Glomerular endothelial cell (primary cell): Measurements from ENCODE around the gene MRPS26. TPM values are rescaled to one million over a fixed set of nuclear protein-coding genes. Genes with fewer than 3 reads are reported as not detected.

Experiments
- total RNA-seq: library from RNA; depleted of rRNA; stranded (reverse); fragments of >200 nt; gene quantifications from 2 replicates; pipeline ENCODE4 v1.2.3, GENCODE V29; 2015

Gene MRPS26
- total RNA-seq, 1 donor from 2014 or later: 37.9 TPM

Other genes with a start within 250 kb of the MRPS26 start
- gene CPXM1, start 245.4 kb upstream of the MRPS26 start, total RNA-seq: 4.3 and 12.5 TPM in 2 replicates
- not detected in 2 replicates for gene C20orf141, start 231.1 kb upstream of the MRPS26 start, total RNA-seq
- gene TMEM239, start 229.7 kb upstream of the MRPS26 start, total RNA-seq: not detected in 2 replicates
- gene PCED1A, start 205.4 kb upstream of the MRPS26 start, total RNA-seq: 13.4 and 22.7 TPM in 2 replicates
- gene VPS16, start 205.3 kb upstream of the MRPS26 start, total RNA-seq: 32.8 and 36.6 TPM in 2 replicates
- gene PTPRA, start 172.6 kb upstream of the MRPS26 start, total RNA-seq: 46.9 and 62.0 TPM in 2 replicates
- gene GNRH2, start 2.4 kb upstream of the MRPS26 start, total RNA-seq: 0.48 TPM in 1 of 2 replicates, not detected in the other
- gene OXT, start 25.6 kb downstream of the MRPS26 start, total RNA-seq: not detected in 2 replicates
- not detected in 2 replicates for gene AVP, start 38.7 kb downstream of the MRPS26 start, total RNA-seq
- 15.7 and 16.2 TPM in 2 replicates for gene FASTKD5, start 113.8 kb downstream of the MRPS26 start, total RNA-seq
- 3.4 and 4.2 TPM in 2 replicates for gene UBOX5, start 113.8 kb downstream of the MRPS26 start, total RNA-seq
- gene LZTS3, start 127.5 kb downstream of the MRPS26 start, total RNA-seq: 8.3 and 17.4 TPM in 2 replicates
- gene DDRGK1, start 158.6 kb downstream of the MRPS26 start, total RNA-seq: 77.4 and 82.0 TPM in 2 replicates
- 35.2 and 44.0 TPM in 2 replicates for gene ITPA, start 163.4 kb downstream of the MRPS26 start, total RNA-seq
- gene SLC4A11, start 193.1 kb downstream of the MRPS26 start, total RNA-seq: 10.9 and 11.3 TPM in 2 replicates